ENCODE data around the gene RNF31. TPM values are rescaled to one million over a fixed set of nuclear protein-coding genes. Genes with fewer than 3 reads are reported as not detected.

RNF31 gene
- total and polyA plus RNA-seq, 2 experiments from 2014 or later, result 27.8 to 29.7 TPM

- peak overlapping the region; percentile 75 for H3K27ac ChIP-seq
- no peaks in the 10 kb centered on the region for H3K27me3 ChIP-seq
- no peak overlapping the region for H3K4me3 ChIP-seq
- WGBS (ENCODE audit: low lambda C conversion rate, missing lambda C conversion rate), result 95% methylated on average over 11 of the region's 11 CpGs
- H3K36me3 ChIP-seq (replicated peaks; ENCODE audit: insufficient read depth, low read depth), result no peaks in the 10 kb centered on the region
- H3K9me3 ChIP-seq (ENCODE audit: low read depth), result no peaks in the 10 kb centered on the region
- H2AFZ ChIP-seq, result no peak overlapping the region
- H3K9me2 ChIP-seq (replicated peaks; ENCODE audit: insufficient read depth), result no peaks in the 10 kb centered on the region
- peaks cover 25% of the 10 kb centered on the region for H3K79me2 ChIP-seq
- TF ChIP-seq EZH2 (IDR thresholded peaks at IDR 0.05; ENCODE audit: borderline replicate concordance) (no peak), EZH2phosphoT487 (IDR thresholded peaks at IDR 0.05; ENCODE audit: low read depth, severe bottlenecking, unreplicated experiment) (no peak), CTCF (IDR thresholded peaks at IDR 0.05; ENCODE audit: poor library complexity) (no peak)
- peaks cover 16% of the 10 kb centered on the region for H3K4me1 ChIP-seq (ENCODE audit: insufficient read depth)
- H4K20me1 ChIP-seq (ENCODE audit: insufficient read depth, poor library complexity, severe bottlenecking), result peaks cover 5% of the 10 kb centered on the region
- no peak for DNase-seq (ENCODE audit: low spot score)
- H3K4me2 ChIP-seq, result no peak overlapping the region
These were observed 12.6 kb downstream of the RNF31 start for GRCh38 chr14:24159777-24160498.

- Histone ChIP-seq H3K36me3 (replicated peaks; ENCODE audit: insufficient read depth, low read depth) (no peaks in the 10 kb centered on the region), H3K9me2 (replicated peaks; ENCODE audit: insufficient read depth) (no peaks in the 10 kb centered on the region), H4K20me1 (ENCODE audit: insufficient read depth, poor library complexity, severe bottlenecking) (peaks cover 5% of the 10 kb centered on the region), H3K4me1 (ENCODE audit: insufficient read depth) (peaks cover 16% of the 10 kb centered on the region), H3K4me2 (no peak overlapping the region), H2AFZ (no peak overlapping the region), H3K79me2 (peaks cover 25% of the 10 kb centered on the region), H3K9me3 (ENCODE audit: low read depth) (no peaks in the 10 kb centered on the region), H3K27ac (peak overlapping the region; percentile 75), H3K27me3 (no peaks in the 10 kb centered on the region), H3K4me3 (no peak overlapping the region)
- 89% methylated on average over 4 of the region's 4 CpGs for WGBS (ENCODE audit: low lambda C conversion rate, missing lambda C conversion rate)
- TF ChIP-seq EZH2phosphoT487 (IDR thresholded peaks at IDR 0.05; ENCODE audit: low read depth, severe bottlenecking, unreplicated experiment) (no peak), CTCF (IDR thresholded peaks at IDR 0.05; ENCODE audit: poor library complexity) (no peak), EZH2 (IDR thresholded peaks at IDR 0.05; ENCODE audit: borderline replicate concordance) (no peak)
- DNase-seq (ENCODE audit: low spot score), result no peak
These were observed 13.2 kb downstream of the RNF31 start for GRCh38 chr14:24160499-24160849.

DNA sequence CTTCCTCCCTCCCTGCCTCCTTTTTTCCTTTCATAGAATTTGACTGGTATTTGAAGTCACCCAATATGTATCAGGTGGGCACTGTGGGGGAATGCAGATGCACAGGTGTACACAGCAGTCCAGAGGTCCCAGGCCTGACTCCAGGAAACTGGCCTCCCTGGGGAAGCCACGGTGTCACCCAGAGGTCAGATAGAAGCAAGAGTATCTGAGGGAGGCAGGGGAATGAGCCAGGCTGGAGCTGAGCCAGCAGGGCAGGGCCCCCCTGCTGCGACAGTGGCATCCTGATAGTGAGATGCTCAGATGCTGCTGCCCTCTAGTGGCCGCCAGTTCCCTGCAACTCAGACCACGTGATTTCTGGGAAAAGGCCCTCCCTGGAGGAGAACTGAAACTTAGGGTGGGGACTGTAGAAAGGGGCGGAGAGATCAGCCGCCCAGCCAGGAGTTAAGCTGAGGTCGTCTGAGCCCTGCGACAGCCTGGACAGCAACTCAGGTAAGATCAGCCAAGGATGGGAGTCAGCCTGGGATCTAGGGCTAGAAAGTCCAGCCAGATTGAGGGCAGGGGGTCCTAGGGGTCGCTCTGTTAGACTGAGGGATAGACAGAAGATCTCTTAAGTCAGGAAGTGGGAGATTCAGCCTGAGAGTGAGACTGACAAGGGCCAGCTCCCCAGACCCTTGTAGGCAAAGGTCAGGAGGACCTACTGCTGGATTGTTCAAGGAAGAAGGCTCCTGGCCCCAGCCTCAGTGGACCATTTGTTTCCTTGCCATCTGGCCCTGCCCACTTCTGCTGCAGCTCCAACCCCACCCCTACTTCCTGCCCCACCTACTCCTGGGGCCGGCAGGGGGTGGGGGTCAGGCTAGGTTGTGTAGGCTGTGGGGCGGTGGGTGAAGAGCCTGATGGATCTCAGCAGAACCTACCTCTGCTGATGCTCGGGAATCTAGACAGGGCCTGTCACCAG is 13.8 kb downstream of the RNF31 start, which contains the start of gene IRF9:
TSS of gene IRF9 (plus strand) at position 416 of the 955 bp plus-strand sequence. CDS start 880 bp downstream, outside the sequence.
- Histone ChIP-seq H3K27ac (peak within 1 kb of the TSS; percentile 91), H3K4me1 (ENCODE audit: insufficient read depth) (peaks cover 16% of the 10 kb centered on the region), H3K4me2 (peak within 1 kb of the TSS; percentile 87), H3K36me3 (replicated peaks; ENCODE audit: insufficient read depth, low read depth) (no peaks in the 10 kb centered on the region), H3K79me2 (peaks cover 25% of the 10 kb centered on the region), H3K9me2 (replicated peaks; ENCODE audit: insufficient read depth) (no peaks in the 10 kb centered on the region), H3K4me3 (peak within 1 kb of the TSS; percentile 25), H2AFZ (peak within 1 kb of the TSS; percentile 22), H4K20me1 (ENCODE audit: insufficient read depth, poor library complexity, severe bottlenecking) (peaks cover 5% of the 10 kb centered on the region), H3K9me3 (ENCODE audit: low read depth) (no peaks in the 10 kb centered on the region), H3K27me3 (no peaks in the 10 kb centered on the region)
- DNase-seq (ENCODE audit: low spot score), result peak; percentile 96
- WGBS (ENCODE audit: low lambda C conversion rate, missing lambda C conversion rate), result 3% methylated on average over 12 of the region's 12 CpGs
- TF ChIP-seq CTCF (IDR thresholded peaks at IDR 0.05; ENCODE audit: poor library complexity), result peak; percentile 99
- TF ChIP-seq EZH2 (IDR thresholded peaks at IDR 0.05; ENCODE audit: borderline replicate concordance), result no peak
